Large intestine (tissue), 12 donors: ENCODE data around the gene TGFBR3. TPM values are rescaled to one million over a fixed set of nuclear protein-coding genes. Genes with fewer than 3 reads are reported as not detected.

Source experiments
- DNase-seq, 2 donors: peaks; one replicate each; pipeline versions ENCODE4 v3.0.0 to v3.0.0-alpha.2; 2013
- H3K27ac ChIP-seq: one replicate; pipeline ENCODE4 v1.5.1; 2013; ENCODE audit warnings: low read length
- H3K27me3 ChIP-seq: 2 replicates; pipeline ENCODE4 v1.6.1; 2013; ENCODE audit warnings: low read length; ENCODE audit not compliant: control insufficient read depth, insufficient read depth
- H3K36me3 ChIP-seq: 2 replicates; pipeline ENCODE4 v1.6.1; 2013; ENCODE audit warnings: low read length; ENCODE audit not compliant: control insufficient read depth, insufficient read depth
- H3K4me1 ChIP-seq: one replicate; pipeline ENCODE4 v1.6.1; 2013; ENCODE audit warnings: low read length; ENCODE audit not compliant: control insufficient read depth, insufficient read depth
- H3K4me3 ChIP-seq: one replicate; pipeline ENCODE4 v1.5.1; 2013; ENCODE audit warnings: low read length
- H3K9me3 ChIP-seq: one replicate; pipeline ENCODE4 v1.6.1; 2013; ENCODE audit warnings: mild to moderate bottlenecking, low read depth, low read length, moderate library complexity; ENCODE audit not compliant: control insufficient read depth
- WGBS: methylation state at CpG from one replicate; pipeline ENCODE4 v1.1.5; 2013; ENCODE audit warnings: low lambda C conversion rate; ENCODE audit not compliant: insufficient coverage; 5-methylcytosine and 5-hydroxymethylcytosine counted together
- long read RNA-seq, 11 donors: transcript quantifications; one replicate each; lab custom pipeline, GENCODE V29; 2026
- polyA plus RNA-seq: library from polyadenylated mRNA; unstranded; fragments of 120-200 nt; gene quantifications from one replicate; pipeline ENCODE4 v1.2.1, GENCODE V29; 2013

TGFBR3 gene
- 13.7 TPM for polyA plus RNA-seq
- long read RNA-seq, donor 1: 0 reads
- long read RNA-seq, donor 2, full-length matches to known transcripts: 2 of 2 reads
- long read RNA-seq, donor 2, partial matches to known transcripts: 0 of 2 reads
- long read RNA-seq, donor 2, other reads (novel, unspliced or antisense): 0 of 2 reads
- long read RNA-seq, donor 3: 0 reads
- long read RNA-seq, donor 4: 0 reads
- long read RNA-seq, donor 5, full-length matches to known transcripts: 1 of 1 reads
- long read RNA-seq, donor 5, partial matches to known transcripts: 0 of 1 reads
- long read RNA-seq, donor 5, other reads (novel, unspliced or antisense): 0 of 1 reads
- long read RNA-seq, donor 6, full-length matches to known transcripts: 4 of 4 reads
- long read RNA-seq, donor 6, partial matches to known transcripts: 0 of 4 reads
- long read RNA-seq, donor 6, other reads (novel, unspliced or antisense): 0 of 4 reads
- long read RNA-seq, donor 7: 0 reads
- long read RNA-seq, donor 8, full-length matches to known transcripts: 2 of 2 reads
- long read RNA-seq, donor 8, partial matches to known transcripts: 0 of 2 reads
- long read RNA-seq, donor 8, other reads (novel, unspliced or antisense): 0 of 2 reads
- long read RNA-seq, donor 9: 0 reads
- long read RNA-seq, donor 10, partial matches to known transcripts: 6 of 6 reads
- long read RNA-seq, donor 10, other reads (novel, unspliced or antisense): 0 of 6 reads
- long read RNA-seq, donor 11, full-length matches to known transcripts: 2 of 2 reads
- long read RNA-seq, donor 11, partial matches to known transcripts: 0 of 2 reads
- long read RNA-seq, donor 11, other reads (novel, unspliced or antisense): 0 of 2 reads

DNA sequence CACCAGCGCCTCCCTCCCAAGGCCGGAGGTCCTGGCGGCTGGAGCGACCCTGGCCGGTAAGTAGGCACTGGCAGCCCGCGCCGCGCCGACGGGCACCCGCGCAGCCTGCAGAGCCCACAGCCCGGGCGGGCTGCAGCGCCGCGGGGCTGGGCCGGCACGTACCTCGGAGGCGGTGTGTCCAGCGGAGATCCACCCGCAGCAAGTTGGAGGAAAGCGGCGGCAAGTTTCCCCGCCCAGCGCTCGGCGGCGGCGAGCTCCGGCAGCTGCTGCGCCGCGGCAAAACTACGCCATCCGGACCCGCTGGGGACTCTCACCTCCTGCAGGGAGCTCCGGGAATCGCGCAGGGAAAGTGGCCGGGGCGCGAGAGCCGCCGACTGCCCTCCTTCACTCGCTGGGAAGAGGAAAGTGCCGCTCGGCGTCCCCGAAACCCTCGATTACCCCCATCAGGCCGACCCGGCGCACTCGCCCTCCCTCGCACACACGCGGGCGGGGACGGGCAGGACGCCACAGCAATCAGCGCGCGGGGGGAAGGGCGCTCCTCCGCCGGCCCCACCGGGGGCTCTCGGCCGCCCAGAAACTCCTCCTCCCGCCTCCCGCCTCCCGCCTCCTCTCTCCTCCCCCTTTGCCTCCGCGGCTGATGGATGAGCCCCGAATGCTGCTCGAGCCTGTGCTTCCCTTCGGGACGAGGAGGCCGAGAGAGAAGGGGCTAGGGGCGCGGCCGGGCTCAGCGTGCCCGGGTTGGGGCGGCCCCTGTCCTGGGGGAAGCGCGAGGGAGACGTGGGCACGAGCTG lies at the start of gene TGFBR3:
TSS of gene TGFBR3 (minus strand) at position 436 of the 791 bp plus-strand sequence. CDS start 24,620 bp downstream, outside the sequence.
- WGBS: no CpG with 5 or more reads among the region's 92 CpGs
- Histone ChIP-seq H3K4me3 (peak within 1 kb of the TSS; percentile 64), H3K36me3 (no peaks in the 10 kb centered on the region), H3K9me3 (no peaks in the 10 kb centered on the region), H3K27ac (peak within 1 kb of the TSS; percentile 62), H3K4me1 (peaks cover 5% of the 10 kb centered on the region), H3K27me3 (peaks cover 12% of the 10 kb centered on the region)
- peak; percentile 85 to 90 for DNase-seq

DNA sequence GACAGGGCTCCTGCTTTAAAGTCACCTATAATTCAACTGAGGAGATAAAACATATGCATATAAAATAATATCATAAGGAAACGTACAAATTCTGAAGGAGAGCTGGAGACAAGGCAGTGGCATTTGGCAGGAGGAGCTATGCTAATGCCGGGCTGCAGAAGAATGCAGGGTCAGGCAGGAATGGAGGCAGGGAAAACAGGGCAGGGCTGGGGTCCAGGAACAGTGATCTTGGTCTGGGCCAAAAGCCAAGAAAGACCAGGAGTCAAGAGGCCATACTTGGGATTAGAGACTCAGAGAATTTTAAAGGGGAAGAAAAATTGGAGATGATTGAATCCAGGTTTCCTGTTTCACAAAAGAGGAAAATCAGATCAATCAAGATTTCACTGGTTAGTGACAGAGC lies 43.3 kb upstream of the TGFBR3 start:
- Histone ChIP-seq H3K4me3 (no peak overlapping the region), H3K9me3 (no peaks in the 10 kb centered on the region), H3K4me1 (no peaks in the 10 kb centered on the region), H3K36me3 (no peaks in the 10 kb centered on the region), H3K27ac (no peak overlapping the region), H3K27me3 (no peaks in the 10 kb centered on the region)
- 0% methylated on average over 1 of the region's 2 CpGs for WGBS
- DNase-seq: no peak

DNA sequence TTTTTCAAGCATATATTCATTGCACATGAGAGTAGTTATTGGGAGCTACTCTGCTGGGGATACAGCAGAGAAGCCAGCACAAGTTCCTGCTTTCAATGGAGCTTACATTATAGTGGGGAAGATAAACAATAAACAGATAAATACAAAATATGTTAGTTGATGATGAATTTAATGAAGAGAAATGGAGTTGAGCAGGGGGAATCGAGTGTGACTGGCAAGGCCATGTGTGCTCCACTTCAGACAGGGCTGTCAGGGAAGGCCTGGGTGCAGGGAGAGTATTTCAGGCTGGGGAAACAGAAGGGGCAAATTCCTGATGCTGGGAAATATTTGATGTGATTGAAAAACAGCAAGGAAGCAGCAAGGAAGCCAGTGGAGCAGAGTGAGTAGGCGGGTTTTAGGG lies 42.1 kb upstream of the TGFBR3 start:
- Histone ChIP-seq H3K27ac (no peak overlapping the region), H3K36me3 (no peaks in the 10 kb centered on the region), H3K4me3 (no peak overlapping the region), H3K9me3 (no peaks in the 10 kb centered on the region), H3K4me1 (no peaks in the 10 kb centered on the region), H3K27me3 (no peaks in the 10 kb centered on the region)
- no peak for DNase-seq
- WGBS: 88% methylated on average over 2 of the region's 2 CpGs

DNA sequence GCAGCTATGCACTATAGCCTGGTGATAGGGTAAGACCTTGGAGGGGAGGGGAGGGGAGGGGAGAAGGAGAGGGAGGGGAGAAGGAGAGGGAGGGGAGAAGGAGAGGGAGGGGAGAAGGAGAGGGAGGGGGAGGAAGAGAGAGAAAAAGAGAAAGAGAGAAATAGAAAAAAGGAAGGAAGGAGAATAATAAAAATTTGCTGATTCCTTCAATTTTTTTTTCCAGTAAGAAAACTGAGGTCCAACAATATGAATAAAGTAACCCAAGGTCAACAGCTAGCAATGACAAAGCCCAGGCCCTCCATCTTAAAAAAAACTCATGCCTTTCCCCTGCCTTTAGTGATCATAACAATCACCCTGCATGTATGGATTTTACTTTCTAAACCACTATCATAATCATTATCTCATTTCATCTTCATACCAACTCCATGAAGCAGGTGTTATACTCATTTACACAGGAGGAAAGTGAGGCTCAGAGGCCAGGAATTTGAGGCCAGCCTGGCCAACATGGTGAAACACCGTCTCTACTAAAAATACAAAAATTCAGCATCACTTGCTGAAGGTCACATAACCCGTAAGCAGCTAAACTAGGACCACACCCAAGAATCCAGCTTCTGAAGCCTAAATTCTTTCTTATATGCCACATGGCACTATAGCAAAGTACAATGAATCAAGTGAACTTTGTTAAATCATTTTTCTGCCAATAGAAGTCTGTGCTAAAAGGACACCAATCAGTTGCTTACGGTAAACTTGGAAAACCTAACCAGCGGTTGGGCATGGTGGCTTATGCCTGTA lies 39.9 kb upstream of the TGFBR3 start:
- DNase-seq: no peak
- no CpG with 5 or more reads among the region's 4 CpGs for WGBS
- Histone ChIP-seq H3K27me3 (no peaks in the 10 kb centered on the region), H3K4me3 (no peak overlapping the region), H3K36me3 (no peaks in the 10 kb centered on the region), H3K27ac (no peak overlapping the region), H3K9me3 (no peaks in the 10 kb centered on the region), H3K4me1 (no peaks in the 10 kb centered on the region)

DNA sequence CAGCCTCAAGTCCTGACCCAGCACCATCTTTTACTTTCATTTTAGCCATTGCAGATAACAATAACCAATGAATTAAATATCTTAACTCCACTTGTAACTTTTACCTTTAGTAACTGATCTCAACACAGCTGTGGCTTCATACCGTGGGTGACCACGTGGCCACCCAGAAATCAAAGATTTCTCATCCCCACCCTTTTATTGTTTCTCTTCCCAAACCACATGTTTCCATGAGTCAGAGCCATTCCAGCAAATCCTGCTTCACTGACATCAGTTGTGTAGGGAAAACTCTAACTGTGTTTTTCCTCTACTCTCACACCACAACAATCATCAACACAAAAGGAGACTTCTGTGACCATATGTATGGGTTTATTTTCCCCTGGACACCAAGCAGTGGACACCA lies 38.2 kb upstream of the TGFBR3 start:
- H3K36me3 ChIP-seq: no peaks in the 10 kb centered on the region
- WGBS: no CpG with 5 or more reads among the region's 2 CpGs
- H3K27me3 ChIP-seq: no peaks in the 10 kb centered on the region
- no peak for DNase-seq
- no peak overlapping the region for H3K4me3 ChIP-seq
- no peaks in the 10 kb centered on the region for H3K4me1 ChIP-seq
- no peaks in the 10 kb centered on the region for H3K9me3 ChIP-seq
- H3K27ac ChIP-seq: no peak overlapping the region

DNA sequence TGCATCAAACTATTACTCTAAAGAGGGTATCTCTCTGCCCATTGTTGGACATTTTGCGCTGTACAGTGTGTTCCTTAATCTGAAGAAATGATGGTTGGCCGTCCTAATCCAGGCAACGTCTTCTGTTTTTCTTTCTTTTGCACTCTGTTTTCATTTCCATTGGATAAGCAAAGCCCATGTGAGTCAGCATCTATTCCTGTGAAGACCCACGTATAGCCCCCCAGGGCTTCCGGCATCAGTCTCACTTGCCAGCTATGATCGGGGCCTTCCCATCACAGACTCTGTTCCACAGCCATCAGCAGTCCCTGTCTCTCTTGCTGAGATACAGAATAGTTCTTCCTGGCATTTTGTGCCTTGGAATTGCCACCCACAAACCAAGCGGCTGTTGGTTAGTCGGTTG lies 34.0 kb upstream of the TGFBR3 start:
- Histone ChIP-seq H3K4me3 (no peak overlapping the region), H3K36me3 (no peaks in the 10 kb centered on the region), H3K9me3 (no peaks in the 10 kb centered on the region), H3K27ac (no peak overlapping the region), H3K4me1 (no peaks in the 10 kb centered on the region), H3K27me3 (no peaks in the 10 kb centered on the region)
- DNase-seq: no peak
- WGBS: 94% methylated on average over 3 of the region's 8 CpGs

DNA sequence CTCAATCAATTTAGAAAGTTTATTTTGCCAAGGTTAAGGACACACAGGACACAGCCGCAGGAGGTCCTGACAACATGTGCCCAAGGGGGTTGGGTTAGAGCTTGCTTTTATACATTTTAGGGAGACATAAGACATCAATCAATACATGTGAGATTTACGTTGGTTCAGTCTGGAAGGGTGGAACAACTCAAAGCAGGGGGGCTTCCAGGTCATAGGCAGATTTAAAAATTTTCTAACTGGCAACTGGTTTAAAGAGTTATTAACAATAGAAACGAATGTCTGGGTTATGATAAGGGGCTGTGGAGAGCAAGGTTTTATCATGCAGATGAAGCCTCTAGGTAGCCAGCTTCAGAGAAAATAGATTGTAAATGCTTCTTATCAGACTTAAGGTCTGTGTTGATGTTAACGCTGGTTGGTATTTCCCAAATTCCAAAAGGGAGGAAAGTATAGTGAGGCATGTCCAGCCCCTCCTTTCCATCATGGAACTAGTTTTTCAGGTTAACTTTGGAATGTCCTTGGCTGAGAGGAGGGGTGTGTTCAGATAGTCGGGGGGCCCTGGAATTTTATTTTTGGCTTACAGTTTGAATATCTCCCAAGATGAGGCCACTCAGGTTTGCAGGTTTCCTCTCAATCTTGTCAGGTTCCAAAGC lies 31.0 kb upstream of the TGFBR3 start:
- no peaks in the 10 kb centered on the region for H3K9me3 ChIP-seq
- WGBS: 17% methylated on average over 1 of the region's 5 CpGs

DNA sequence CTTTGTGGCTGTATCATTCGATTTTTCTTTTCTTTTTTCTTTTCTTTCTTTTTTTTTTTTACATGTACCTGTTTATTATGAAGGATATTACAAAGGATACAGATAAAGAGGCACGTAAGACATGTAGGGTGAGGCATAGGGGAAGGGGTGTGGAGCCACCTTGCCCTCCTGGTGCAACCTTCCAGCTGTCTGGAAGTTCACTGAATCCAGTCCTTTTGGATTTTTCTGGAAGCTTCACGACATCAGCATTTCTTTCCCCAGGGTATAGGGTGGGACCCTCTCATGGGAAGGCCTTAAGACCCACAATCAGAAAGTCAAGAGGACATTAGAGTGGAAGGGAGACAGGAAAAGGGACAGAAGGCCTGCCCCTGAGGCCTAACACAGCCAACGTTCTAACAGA lies 30.1 kb upstream of the TGFBR3 start:
- no peaks in the 10 kb centered on the region for H3K36me3 ChIP-seq
- H3K27me3 ChIP-seq: no peaks in the 10 kb centered on the region
- H3K4me1 ChIP-seq: no peaks in the 10 kb centered on the region
- 80% methylated on average over 1 of the region's 4 CpGs for WGBS
- no peaks in the 10 kb centered on the region for H3K9me3 ChIP-seq
- no peak for DNase-seq
- H3K27ac ChIP-seq: no peak overlapping the region
- no peak overlapping the region for H3K4me3 ChIP-seq

More for the DNA sequence above, 31.0 kb upstream of the TGFBR3 start:
- Histone ChIP-seq H3K4me1 (no peaks in the 10 kb centered on the region), H3K36me3 (no peaks in the 10 kb centered on the region), H3K4me3 (no peak overlapping the region), H3K27me3 (no peaks in the 10 kb centered on the region), H3K27ac (no peak overlapping the region)
- DNase-seq: no peak

DNA sequence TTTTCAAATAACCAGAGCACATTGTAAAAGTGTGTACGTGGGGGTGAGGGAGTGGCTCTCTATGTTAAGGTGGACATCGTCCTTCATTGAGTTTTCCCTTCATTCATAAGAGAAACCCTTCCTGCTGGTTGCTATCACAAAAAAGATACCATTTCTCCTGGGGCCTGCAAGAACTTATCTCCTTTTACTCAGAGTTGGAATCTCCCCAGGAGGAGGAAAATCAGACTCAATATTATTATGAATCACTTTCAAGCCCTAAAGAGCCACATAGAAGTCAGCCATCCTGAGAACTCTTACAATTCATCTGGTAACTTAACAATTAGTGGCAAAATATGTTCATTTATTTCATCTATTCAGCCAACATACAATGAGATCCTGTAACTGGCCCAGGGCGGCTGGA lies 27.1 kb upstream of the TGFBR3 start:
- no peaks in the 10 kb centered on the region for H3K9me3 ChIP-seq
- no peaks in the 10 kb centered on the region for H3K4me1 ChIP-seq
- no peaks in the 10 kb centered on the region for H3K27me3 ChIP-seq
- no peak overlapping the region for H3K4me3 ChIP-seq
- DNase-seq: no peak
- H3K36me3 ChIP-seq: no peaks in the 10 kb centered on the region
- H3K27ac ChIP-seq: no peak overlapping the region
- WGBS: no CpG with 5 or more reads among the region's 3 CpGs
